DMS153 treated with DMSO at 0.1 percent for 48 hours (cell line): ENCODE data around the gene TPT1.
"Not testable (repeated sequence)": the region's sequence is repeated elsewhere in the genome, so short reads cannot be mapped to it uniquely, and the experiment has no call there.

Experiments
- DNase-seq: peaks from one replicate; lab custom pipeline; 2025; ENCODE audit not compliant: unreplicated experiment; lab: John Stamatoyannopoulos, UW

TPT1 gene

DNA sequence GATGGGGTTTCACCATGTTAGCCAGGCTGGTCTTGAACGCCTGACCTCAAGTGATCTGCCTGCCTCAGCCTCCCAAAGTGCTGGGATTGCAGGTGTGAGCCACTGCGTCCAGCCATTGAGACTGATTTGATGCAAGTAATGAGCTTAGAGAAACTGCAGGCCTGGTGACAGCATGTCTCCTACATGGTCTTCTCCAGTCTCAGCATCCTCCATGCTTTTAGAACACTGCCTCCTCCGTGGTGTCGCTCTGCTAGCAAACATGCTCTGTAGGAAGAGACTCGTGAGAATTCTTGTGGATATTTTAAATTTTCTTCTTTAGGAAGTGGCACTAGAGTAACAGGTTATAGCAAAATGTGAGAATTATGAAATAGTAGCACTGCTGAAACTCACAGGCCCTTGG, 37.1 kb downstream of the TPT1 start:
- no peak for DNase-seq

DNA sequence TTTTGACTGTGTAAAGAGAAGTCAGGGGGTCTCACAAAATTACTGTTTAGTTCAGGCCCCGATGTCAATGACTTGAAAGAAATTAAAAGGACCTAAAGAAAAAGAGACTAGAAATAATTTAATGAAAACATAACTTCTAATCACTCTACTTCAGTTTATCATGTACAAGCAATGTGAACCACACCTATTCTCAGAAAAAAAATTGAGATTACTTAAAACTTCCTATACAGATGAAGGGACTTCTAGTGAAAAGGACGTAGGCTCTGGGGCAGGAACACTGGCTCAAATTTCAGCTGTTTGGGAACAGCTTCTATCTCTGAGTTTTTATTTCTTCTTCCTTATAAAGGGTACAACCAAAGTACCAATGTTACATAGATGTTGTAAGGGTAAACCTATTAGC, 38.0 kb downstream of the TPT1 start:
- no peak for DNase-seq

DNA sequence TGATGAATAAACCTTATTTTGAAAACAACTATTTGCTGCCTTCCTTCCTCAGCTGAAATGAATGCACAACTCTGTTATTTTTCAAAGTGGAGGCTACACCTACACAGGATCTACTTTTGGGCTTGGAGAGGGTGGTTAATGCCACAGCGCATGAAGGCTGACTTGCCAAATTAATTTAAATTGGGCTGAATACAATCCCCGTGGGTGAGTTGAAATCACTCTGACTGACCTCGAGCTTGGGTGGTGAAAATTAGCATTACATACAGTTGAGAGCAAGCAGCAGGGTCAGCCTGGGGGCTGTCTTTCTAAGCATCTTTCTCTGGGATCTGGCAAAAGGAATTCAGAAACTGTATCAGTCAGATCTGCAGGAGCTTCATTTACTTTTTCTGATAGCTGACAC, 38.5 kb downstream of the TPT1 start:
- DNase-seq: no peak

GRCh38 chr13:45301263-45301662, 39.7 kb downstream of the TPT1 start:
- DNase-seq: no peak

GRCh38 chr13:45300190-45300985, 40.6 kb downstream of the TPT1 start:
- no peak for DNase-seq

- DNase-seq: no peak
Measured at GRCh38 chr13:45299194-45299593, 41.8 kb downstream of the TPT1 start.

DNA sequence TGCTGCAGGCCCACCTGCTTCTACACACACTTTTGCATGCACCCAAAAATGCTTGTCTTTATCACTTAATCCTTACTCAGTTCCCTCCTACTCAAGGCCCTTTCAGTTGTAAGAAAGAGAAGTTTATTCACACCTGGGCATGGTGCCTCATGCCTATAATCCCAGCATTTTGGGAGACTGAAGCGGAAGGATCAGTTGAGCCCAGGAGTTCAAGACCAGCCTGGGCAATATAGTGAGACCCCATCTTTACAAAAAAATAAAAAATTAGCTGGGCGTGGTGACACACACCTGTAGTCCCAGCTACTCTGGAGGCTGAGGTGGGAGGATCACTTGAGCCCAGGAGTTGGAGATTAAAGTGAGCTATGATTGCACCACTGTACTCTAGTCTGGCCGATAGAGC, 42.4 kb downstream of the TPT1 start:
- not testable (repeated sequence) for DNase-seq

DNA sequence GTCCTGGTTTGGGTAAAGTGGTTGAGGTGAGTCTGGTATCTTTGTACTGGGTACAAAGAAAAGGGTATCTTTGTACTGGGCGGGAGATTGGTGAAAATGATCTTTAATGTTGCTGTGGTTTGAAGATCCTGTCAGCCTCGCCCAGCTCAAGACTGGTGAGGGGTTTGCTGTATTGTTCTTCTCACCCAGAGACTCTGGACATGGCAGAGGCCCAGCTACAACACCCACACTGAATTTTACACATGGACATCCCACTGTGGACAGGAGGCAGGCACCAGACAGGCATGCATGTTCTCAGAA, 42.8 kb downstream of the TPT1 start:
- no peak for DNase-seq

GRCh38 chr13:45297456-45298205, 43.4 kb downstream of the TPT1 start:
- no peak for DNase-seq

DNA sequence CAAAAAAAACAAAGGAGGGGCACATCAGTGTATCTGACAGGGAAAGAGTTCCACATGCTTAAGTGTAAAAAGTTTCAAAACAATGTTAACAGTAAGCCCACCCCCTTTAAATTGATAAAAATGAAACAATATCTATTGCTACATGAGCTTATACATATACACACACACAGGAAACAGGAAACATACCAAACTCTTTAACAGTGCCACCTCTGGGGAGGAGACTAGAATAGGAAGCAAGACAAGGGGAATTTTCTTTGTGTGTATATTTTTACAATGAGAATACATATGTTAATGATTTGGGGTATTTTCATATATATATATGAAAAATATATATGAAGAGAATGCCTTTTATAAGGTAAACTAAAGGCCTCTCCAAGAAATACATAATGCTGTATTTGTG, 44.7 kb downstream of the TPT1 start:
- no peak for DNase-seq

DNA sequence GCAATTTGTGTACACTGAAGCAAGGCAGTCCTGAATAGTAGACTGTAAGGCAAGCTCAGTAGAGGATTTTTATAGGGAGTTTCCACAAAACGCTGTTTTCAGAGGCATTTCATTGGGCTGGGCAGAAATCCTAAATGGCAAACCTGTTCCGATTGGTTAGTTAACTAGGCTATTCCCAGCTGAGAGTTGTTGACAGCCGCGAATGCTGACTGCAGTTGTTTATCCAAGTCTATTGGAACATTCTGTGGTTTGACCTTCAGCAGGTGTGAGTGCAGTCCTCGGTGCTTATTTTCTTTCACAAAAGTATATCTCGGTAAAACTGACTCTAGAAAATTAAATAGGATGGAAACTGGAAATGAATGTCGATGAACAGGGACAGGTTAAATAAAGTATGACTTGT, 45.4 kb downstream of the TPT1 start:
- no peak for DNase-seq

DNA sequence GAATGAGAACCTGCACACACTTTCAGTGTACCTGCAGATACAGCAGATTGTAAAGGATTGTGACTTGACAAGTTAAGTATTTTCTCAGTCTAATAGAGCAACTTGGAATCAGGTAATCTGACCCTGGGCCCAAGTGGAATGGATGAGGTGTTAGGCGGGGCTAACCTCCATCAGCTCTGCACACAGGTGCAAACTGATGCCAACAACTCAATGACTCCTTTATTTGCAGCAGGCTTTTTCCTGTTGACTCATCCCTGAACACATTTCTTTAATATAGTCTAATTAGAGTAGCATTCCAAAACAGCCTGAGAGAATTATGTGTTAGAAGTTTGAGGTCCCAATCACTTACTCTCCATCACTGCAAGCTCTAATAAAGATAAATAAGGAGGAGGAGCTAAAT, 48.8 kb downstream of the TPT1 start:
- DNase-seq: no peak

DNA sequence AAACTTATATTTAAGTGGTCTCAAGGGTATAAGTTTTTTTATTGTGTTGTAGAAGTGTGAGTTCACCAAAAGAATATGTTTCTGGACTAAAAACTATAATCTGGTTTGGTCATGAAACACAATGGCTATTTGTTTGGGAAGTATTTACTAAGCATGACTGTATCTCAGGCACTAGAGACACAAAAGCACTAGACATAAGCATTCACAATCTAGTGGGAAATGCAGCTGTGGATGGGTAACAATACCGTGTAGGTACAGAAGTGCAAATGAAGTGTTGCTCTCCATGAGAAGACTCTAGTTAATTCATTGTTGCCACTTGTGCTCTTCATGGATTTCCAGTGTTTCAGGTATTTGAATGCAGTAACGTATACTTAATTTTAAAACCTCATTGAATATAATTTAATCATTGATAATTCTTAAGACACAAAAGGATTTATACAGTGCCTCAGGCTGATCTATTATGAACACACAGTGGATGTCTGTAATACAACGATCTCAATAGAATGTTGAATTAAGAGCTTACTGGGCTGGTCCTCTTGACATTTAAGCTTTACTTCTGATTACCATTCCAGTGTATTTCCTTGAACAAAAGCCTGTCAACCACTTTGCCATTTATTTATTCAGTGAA, 50.9 kb downstream of the TPT1 start:
- peak; percentile 40 for DNase-seq
